ENCODE results near the gene STAT3.

Gene STAT3

DNA sequence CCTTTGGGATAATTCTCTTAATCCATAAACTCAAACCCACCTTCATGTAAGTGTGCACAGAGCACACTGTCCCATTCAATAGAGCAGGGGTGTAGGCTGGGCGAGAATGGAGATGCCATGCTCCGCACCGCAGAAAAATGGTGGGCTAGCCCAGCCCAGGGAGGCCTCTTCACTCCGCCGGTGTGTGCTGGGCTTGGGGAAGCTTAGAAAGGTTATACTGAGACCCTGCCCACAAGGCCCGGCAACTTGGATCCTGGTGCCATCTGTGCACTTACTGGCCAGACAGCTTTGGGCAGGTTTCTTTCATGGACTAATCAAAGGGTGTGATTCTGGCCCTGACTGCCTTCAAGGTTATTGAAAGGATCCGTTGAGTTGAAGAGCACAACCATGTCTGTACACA is 103.7 kb downstream of the STAT3 start:
- Histone ChIP-seq H4K20me1 (ENCODE audit: control insufficient read depth, insufficient read depth, low read depth, low read length) (no peaks in the 10 kb centered on the region), H3K79me2 (ENCODE audit: control insufficient read depth, low read length) (no peaks in the 10 kb centered on the region; the same call in 1 of the 2 replicates), H3K27ac (ENCODE audit: low read depth, low read length) (no peak overlapping the region), H3K27me3 (ENCODE audit: control insufficient read depth, low read length) (peaks cover 10% of the 10 kb centered on the region; the same call in 1 of the 2 replicates), H3K36me3 (ENCODE audit: control insufficient read depth, low read length) (no peaks in the 10 kb centered on the region), H3K4me3 (ENCODE audit: low read length) (no peak overlapping the region), H3F3A (ENCODE audit: control insufficient read depth, insufficient read depth) (peaks cover 4% of the 10 kb centered on the region), H3K4me1 (ENCODE audit: control insufficient read depth, low read length) (peaks cover 47% of the 10 kb centered on the region), H3K4me2 (ENCODE audit: low read length) (no peak overlapping the region), H3K9me2 (replicated peaks; ENCODE audit: control insufficient read depth, low read length) (no peaks in the 10 kb centered on the region), H3K9me3 (ENCODE audit: control insufficient read depth, insufficient read depth, low read length) (no peaks in the 10 kb centered on the region)
- TF ChIP-seq, protein P1, sequence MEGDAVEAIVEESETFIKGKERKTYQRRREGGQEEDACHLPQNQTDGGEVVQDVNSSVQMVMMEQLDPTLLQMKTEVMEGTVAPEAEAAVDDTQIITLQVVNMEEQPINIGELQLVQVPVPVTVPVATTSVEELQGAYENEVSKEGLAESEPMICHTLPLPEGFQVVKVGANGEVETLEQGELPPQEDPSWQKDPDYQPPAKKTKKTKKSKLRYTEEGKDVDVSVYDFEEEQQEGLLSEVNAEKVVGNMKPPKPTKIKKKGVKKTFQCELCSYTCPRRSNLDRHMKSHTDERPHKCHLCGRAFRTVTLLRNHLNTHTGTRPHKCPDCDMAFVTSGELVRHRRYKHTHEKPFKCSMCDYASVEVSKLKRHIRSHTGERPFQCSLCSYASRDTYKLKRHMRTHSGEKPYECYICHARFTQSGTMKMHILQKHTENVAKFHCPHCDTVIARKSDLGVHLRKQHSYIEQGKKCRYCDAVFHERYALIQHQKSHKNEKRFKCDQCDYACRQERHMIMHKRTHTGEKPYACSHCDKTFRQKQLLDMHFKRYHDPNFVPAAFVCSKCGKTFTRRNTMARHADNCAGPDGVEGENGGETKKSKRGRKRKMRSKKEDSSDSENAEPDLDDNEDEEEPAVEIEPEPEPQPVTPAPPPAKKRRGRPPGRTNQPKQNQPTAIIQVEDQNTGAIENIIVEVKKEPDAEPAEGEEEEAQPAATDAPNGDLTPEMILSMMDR (IDR thresholded peaks at IDR 0.05; ENCODE audit: low read depth, low read length, poor library complexity, severe bottlenecking): no peak
- no peak for TF ChIP-seq EZH2phosphoT487 (IDR thresholded peaks at IDR 0.05; ENCODE audit: borderline replicate concordance, low read length)

GRCh38 chr17:42284024-42284369 is 104.2 kb downstream of the STAT3 start:
- no peaks in the 10 kb centered on the region for H3K36me3 ChIP-seq (ENCODE audit: control insufficient read depth, low read length)
- no peak overlapping the region for H3K4me3 ChIP-seq (ENCODE audit: low read length)
- H3K27ac ChIP-seq (ENCODE audit: low read depth, low read length): no peak overlapping the region
- no peaks in the 10 kb centered on the region; the same call in 1 of the 2 replicates for H3K79me2 ChIP-seq (ENCODE audit: control insufficient read depth, low read length)
- H3K4me1 ChIP-seq (ENCODE audit: control insufficient read depth, low read length): peaks cover 41% of the 10 kb centered on the region
- H3K9me3 ChIP-seq (ENCODE audit: control insufficient read depth, insufficient read depth, low read length): no peaks in the 10 kb centered on the region
- no peaks in the 10 kb centered on the region for H4K20me1 ChIP-seq (ENCODE audit: control insufficient read depth, insufficient read depth, low read depth, low read length)
- TF ChIP-seq, protein P1 (IDR thresholded peaks at IDR 0.05; ENCODE audit: low read depth, low read length, poor library complexity, severe bottlenecking): no peak
- no peak for TF ChIP-seq EZH2phosphoT487 (IDR thresholded peaks at IDR 0.05; ENCODE audit: borderline replicate concordance, low read length)
- H3F3A ChIP-seq (ENCODE audit: control insufficient read depth, insufficient read depth): peaks cover 4% of the 10 kb centered on the region
- peaks cover 4% of the 10 kb centered on the region; the same call in 1 of the 2 replicates for H3K27me3 ChIP-seq (ENCODE audit: control insufficient read depth, low read length)
- H3K4me2 ChIP-seq (ENCODE audit: low read length): no peak overlapping the region
- H3K9me2 ChIP-seq (replicated peaks; ENCODE audit: control insufficient read depth, low read length): no peaks in the 10 kb centered on the region

DNA sequence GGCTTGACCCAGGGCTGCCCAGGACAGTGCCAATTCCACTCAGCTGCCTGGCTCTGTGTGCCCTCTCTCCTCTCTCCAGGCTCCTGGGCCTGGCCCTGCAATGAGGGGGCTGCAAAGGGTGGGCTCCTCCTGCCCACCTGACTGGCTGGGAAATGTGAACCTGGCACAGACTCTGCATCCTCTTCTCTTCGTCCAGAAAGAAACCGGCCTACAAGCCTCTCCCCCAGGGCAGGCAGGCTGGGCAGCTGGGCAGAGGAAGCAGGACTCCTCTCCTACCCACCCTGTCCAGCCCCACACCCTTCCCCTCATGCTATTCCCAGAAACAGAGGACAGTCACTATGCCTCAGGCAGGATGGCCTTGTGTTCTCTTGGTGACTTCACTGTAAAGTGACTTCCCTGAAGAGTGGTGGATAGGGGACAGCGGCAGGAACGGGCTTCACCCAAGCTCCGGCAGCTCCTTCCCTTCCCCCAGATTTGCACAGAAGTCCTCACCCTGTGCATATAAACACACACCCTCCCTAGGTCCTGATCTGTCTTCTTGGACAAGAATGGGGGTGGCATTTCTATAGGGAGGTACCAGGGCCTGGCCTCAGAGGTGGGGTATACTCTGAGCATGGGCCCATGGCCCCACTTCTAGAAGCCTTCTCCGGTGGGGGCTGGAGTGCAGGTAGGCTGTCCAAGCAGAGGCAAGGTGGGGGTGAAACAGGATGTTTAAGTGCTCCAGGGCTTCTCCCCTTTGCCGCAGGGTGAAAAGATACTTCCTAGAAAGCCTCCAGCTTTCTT is 104.8 kb downstream of the STAT3 start:
- no peaks in the 10 kb centered on the region for H3K36me3 ChIP-seq (ENCODE audit: control insufficient read depth, low read length)

More for the DNA sequence above, 104.8 kb downstream of the STAT3 start:
- Histone ChIP-seq H3K4me1 (ENCODE audit: control insufficient read depth, low read length) (peaks cover 36% of the 10 kb centered on the region), H3K9me2 (replicated peaks; ENCODE audit: control insufficient read depth, low read length) (no peaks in the 10 kb centered on the region), H4K20me1 (ENCODE audit: control insufficient read depth, insufficient read depth, low read depth, low read length) (no peaks in the 10 kb centered on the region), H3K9me3 (ENCODE audit: control insufficient read depth, insufficient read depth, low read length) (no peaks in the 10 kb centered on the region), H3K4me2 (ENCODE audit: low read length) (no peak overlapping the region), H3K27ac (ENCODE audit: low read depth, low read length) (no peak overlapping the region), H3F3A (ENCODE audit: control insufficient read depth, insufficient read depth) (peaks cover 4% of the 10 kb centered on the region), H3K4me3 (ENCODE audit: low read length) (no peak overlapping the region), H3K79me2 (ENCODE audit: control insufficient read depth, low read length) (no peaks in the 10 kb centered on the region; the same call in 1 of the 2 replicates), H3K27me3 (ENCODE audit: control insufficient read depth, low read length) (no peaks in the 10 kb centered on the region)
- TF ChIP-seq, protein P1 (IDR thresholded peaks at IDR 0.05; ENCODE audit: low read depth, low read length, poor library complexity, severe bottlenecking): no peak
- no peak for TF ChIP-seq EZH2phosphoT487 (IDR thresholded peaks at IDR 0.05; ENCODE audit: borderline replicate concordance, low read length)

All from DOHH2 (cell line).